ENCODE data around the gene DNAH14. TPM values are rescaled to one million over a fixed set of nuclear protein-coding genes. Genes with fewer than 3 reads are reported as not detected.

The DNAH14 gene
- total and polyA plus RNA-seq, 2 of the 8 experiments (the other 6 are each of a cell fraction or from before 2014, with no cell fraction given), result 8.4 to 40.7 TPM

DNA sequence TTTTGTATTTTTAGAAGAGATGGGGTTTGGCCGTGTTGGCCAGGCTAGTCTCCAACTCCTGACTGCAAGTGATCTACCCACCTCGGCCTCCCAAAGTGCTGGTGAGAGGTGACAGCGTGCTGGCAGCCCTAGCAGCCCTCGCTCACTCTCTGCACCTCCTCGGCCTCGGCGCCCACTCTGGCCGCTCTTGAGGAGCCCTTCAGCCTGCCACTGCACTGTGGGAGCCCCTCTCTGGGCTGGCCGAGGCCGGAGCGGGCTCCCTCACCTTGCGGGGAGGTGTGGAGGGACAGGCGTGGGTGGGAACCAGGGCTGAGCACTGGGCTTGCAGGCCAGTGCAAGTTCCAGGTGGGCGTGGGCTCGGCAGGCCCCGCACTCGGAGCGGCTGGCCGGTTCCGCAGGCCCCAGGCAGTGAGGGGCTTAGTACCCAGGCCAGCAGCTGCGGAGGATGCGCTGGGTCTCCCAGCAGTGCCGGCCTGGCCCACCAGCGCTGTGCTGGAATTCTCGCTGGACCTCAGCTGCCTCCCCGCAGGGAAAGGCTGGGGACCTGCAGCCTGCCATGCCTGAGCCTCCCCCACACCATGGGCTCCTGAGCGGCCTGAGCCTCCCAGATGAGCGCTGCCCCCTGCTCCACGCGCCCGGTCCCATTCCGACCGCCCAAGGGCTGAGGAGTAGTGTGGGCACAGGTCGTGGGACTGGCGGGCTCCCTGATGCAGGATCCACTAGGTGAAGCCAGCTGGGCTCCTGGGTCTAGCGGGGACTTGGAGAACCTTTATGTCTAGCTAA is 501.8 kb downstream of the DNAH14 start:
- Histone ChIP-seq H4K91ac (replicated peaks; ENCODE audit: insufficient read length, low read length) (no peak overlapping the region), H4K5ac (ENCODE audit: insufficient read length, low read depth, low read length) (no peak overlapping the region), H3K27ac (ENCODE audit: low read depth, low read length) (no peak overlapping the region), H2BK20ac (ENCODE audit: low read length) (no peak overlapping the region), H3K79me1 (ENCODE audit: low read depth, low read length) (no peaks in the 10 kb centered on the region), H3K14ac (ENCODE audit: insufficient read length) (no peak overlapping the region), H3K56ac (replicated peaks; ENCODE audit: insufficient read length, low read depth, low read length) (no peak overlapping the region), H2BK15ac (ENCODE audit: low read length) (no peak overlapping the region), H3K4me3 (ENCODE audit: extremely low read depth in 1 of 4, insufficient read depth in 2 of 4, low read depth in 3 of 4, low read length in 4 of 4) (no peak overlapping the region), H2BK5ac (ENCODE audit: low read depth, low read length) (no peak overlapping the region), H2AFZ (ENCODE audit: low read length) (no peak overlapping the region), H4K8ac (ENCODE audit: extremely low read depth, insufficient read depth, low read length) (no peak overlapping the region), H3K9me3 (ENCODE audit: insufficient read depth in 2 of 2, low read depth in 1 of 2, low read length in 1 of 2) (peaks cover 0 to 10% of the 10 kb centered on the region in 2 experiments; a peak in 3 of 4 replicates), H3K36me3 (ENCODE audit: control insufficient read depth in 2 of 4, insufficient read depth in 4 of 4, low read length in 3 of 4) (0 out of 8 replicates have a peak, but pooled peaks cover 0 to 5% (median 0%) of the 10 kb centered on the region in 4 experiments), H2AK5ac (ENCODE audit: low read depth, low read length) (no peak overlapping the region), H3K4ac (replicated peaks; ENCODE audit: insufficient read length, low read depth, low read length) (no peak overlapping the region), H3K4me2 (ENCODE audit: insufficient read depth in 1 of 2, low read depth in 2 of 2, low read length in 2 of 2) (no peak overlapping the region), H3K23me2 (ENCODE audit: low read depth, low read length) (peaks cover 11% of the 10 kb centered on the region), H3K23ac (ENCODE audit: insufficient read length) (no peak overlapping the region), H2BK120ac (replicated peaks; ENCODE audit: low read depth, low read length) (no peak overlapping the region), H3K79me2 (ENCODE audit: control insufficient read depth in 1 of 2, insufficient read depth in 2 of 2, low read length in 2 of 2) (peaks cover 3 to 10% of the 10 kb centered on the region in 2 experiments), H2BK12ac (ENCODE audit: low read depth, low read length) (no peak overlapping the region), H3K9ac (replicated peaks in 1 of 4; ENCODE audit: extremely low read depth in 1 of 4, low read depth in 3 of 4, low read length in 3 of 4) (no peak overlapping the region), H3K27me3 (replicated peaks in 1 of 4; ENCODE audit: control insufficient read depth in 3 of 4, extremely low read depth in 1 of 4, insufficient read depth in 3 of 4, low read length in 3 of 4) (peaks cover 0 to 3% (median 1%) of the 10 kb centered on the region in 4 experiments; a peak in 2 of 7 replicates), H3K18ac (ENCODE audit: extremely low read depth, low read length) (no peak overlapping the region), H3K4me1 (replicated peaks in 1 of 4; ENCODE audit: control insufficient read depth in 3 of 4, insufficient read depth in 4 of 4, low read length in 3 of 4) (peaks cover 0 to 4% (median 1%) of the 10 kb centered on the region in 4 experiments; a peak in 4 of 7 replicates), H4K20me1 (replicated peaks in 1 of 2; ENCODE audit: control insufficient read depth in 1 of 2, insufficient read depth in 2 of 2, low read length in 2 of 2) (peaks cover 2 to 7% of the 10 kb centered on the region in 2 experiments)
- ChIA-PET CTCF (ENCODE audit: partially characterized antibody) (interaction anchor here (1.4 to 3.7 kb wide), 3 partner anchors 10 to 21 kb away, joined by 3 to 16 read pairs (median 15); no protein-coding TSS in a partner anchor), POLR2A (ENCODE audit: partially characterized antibody) (no interaction called here)
- WGBS, 2 experiments (ENCODE audit: extremely low coverage in 1 of 2, insufficient coverage in 1 of 2, insufficient read length in 1 of 2, insufficient replicate concordance in 2 of 2, low coverage in 1 of 2, low lambda C conversion rate in 2 of 2, missing lambda C conversion rate in 1 of 2), result 92% methylated on average over 29 of the region's 36 CpGs; no CpG with 5 or more reads in 1 of the 2 experiments
- no peak for FAIRE-seq
- no peak for DNase-seq (ENCODE audit: low read depth in 1 of 2, low spot score in 2 of 2)
- TF ChIP-seq SUZ12 (IDR thresholded peaks at IDR 0.05; ENCODE audit: low read length) (no peak), JUND (IDR thresholded peaks at IDR 0.05; ENCODE audit: low read length) (no peak), FOSL1 (IDR thresholded peaks at IDR 0.05; ENCODE audit: insufficient read depth, low read depth, low read length) (no peak), EZH2 (IDR thresholded peaks at IDR 0.05; ENCODE audit: low read depth, low read length, severe bottlenecking) (no peak), POLR2AphosphoS5 (IDR thresholded peaks at IDR 0.05; ENCODE audit: low read depth, low read length) (no peak), CREB1 (IDR thresholded peaks at IDR 0.05) (no peak), GABPA (IDR thresholded peaks at IDR 0.05; ENCODE audit: borderline replicate concordance, insufficient read depth, low read length) (no peak), BACH1 (IDR thresholded peaks at IDR 0.05; ENCODE audit: low read length) (no peak), RNF2 (IDR thresholded peaks at IDR 0.05; ENCODE audit: borderline replicate concordance, low read depth, low read length, missing control alignments, poor library complexity, severe bottlenecking) (no peak)
- TF ChIP-seq, protein P1, sequence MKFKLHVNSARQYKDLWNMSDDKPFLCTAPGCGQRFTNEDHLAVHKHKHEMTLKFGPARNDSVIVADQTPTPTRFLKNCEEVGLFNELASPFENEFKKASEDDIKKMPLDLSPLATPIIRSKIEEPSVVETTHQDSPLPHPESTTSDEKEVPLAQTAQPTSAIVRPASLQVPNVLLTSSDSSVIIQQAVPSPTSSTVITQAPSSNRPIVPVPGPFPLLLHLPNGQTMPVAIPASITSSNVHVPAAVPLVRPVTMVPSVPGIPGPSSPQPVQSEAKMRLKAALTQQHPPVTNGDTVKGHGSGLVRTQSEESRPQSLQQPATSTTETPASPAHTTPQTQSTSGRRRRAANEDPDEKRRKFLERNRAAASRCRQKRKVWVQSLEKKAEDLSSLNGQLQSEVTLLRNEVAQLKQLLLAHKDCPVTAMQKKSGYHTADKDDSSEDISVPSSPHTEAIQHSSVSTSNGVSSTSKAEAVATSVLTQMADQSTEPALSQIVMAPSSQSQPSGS (IDR thresholded peaks at IDR 0.05; ENCODE audit: low read length), result no peak

All from H1 (cell line).